GM19468 (cell line): ENCODE data around the gene NUCKS1.

ENCODE experiments used
- ATAC-seq: cut with Tn5 transposase; IDR thresholded peaks from one replicate; pipeline ENCODE4 v1.9.1; 2021; ENCODE audit warnings: mild to moderate bottlenecking, moderate library complexity, moderate number of reproducible peaks; ENCODE audit not compliant: unreplicated experiment; ENCODE audit errors: extremely low read depth

NUCKS1 gene, protein sequence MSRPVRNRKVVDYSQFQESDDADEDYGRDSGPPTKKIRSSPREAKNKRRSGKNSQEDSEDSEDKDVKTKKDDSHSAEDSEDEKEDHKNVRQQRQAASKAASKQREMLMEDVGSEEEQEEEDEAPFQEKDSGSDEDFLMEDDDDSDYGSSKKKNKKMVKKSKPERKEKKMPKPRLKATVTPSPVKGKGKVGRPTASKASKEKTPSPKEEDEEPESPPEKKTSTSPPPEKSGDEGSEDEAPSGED

DNA sequence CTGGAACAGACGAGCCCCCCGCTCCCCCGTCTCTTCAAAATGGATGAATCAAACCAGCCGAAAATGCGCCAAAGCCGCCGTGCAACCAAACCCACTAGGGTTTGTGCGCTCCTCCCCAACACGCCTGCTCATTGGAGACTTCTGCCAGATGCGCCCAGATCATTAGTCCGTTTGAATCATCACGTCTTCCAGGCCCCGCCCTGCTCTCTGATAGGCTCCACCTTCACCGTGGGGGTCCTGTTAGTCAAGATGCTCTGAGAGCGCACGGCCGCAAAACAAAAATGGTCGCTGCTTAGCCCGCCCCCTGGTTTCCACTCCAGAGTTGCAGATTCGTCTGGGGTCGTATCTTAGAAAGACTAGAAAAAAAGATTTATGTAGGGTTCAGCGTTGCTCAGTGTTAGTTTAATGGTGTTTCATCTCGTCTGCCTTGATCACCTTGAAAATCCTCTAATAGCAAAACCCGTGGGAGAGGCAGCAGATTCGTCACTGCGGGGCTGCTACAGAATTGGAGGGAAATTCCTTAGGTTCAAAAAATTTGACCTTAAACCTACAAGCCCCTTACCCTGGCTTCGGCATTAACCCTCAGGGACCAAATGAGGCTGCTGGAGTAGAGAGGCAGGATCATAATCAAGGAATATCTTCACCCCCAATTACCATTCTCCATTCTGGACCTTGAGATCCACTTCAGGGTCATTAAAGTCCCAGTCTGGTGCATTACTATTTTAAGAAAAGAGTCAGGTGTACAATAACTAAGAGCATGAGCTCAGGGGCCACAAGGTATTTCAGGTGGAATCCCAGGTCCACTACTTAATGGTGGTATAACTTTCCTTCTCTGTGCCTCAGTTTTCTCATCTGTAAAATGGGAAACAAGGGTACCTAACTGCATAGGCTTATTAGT, at the start of gene NUCKS1:
NUCKS1 (minus strand) TSS at position 45 of the 898 bp plus-strand sequence. CDS start 209 bp downstream, outside the sequence.
- ATAC-seq, result peak; percentile 52

- ATAC-seq, result no peak
Observed at GRCh38 chr1:205798577-205798976, 48.6 kb upstream of the NUCKS1 start.

DNA sequence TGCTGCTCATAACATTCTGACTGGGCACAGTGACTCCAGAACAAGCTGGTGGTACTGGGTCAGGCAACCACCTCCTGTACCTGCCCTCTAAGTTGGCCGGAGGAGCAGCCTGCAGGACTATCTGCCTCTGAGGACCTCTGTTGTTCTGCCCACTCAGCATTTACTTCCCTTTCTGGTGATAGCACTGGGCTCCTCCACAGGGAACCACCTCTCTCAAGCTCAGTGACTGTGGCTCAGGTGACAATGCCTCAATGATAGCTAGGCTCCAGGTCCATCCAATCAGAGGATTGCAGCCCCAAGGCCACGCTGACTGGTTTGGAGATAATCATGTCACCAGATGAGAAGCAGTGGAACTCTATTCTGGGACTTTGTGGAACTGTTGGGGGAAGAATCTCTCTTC, 47.2 kb upstream of the NUCKS1 start:
- ATAC-seq, result no peak

DNA sequence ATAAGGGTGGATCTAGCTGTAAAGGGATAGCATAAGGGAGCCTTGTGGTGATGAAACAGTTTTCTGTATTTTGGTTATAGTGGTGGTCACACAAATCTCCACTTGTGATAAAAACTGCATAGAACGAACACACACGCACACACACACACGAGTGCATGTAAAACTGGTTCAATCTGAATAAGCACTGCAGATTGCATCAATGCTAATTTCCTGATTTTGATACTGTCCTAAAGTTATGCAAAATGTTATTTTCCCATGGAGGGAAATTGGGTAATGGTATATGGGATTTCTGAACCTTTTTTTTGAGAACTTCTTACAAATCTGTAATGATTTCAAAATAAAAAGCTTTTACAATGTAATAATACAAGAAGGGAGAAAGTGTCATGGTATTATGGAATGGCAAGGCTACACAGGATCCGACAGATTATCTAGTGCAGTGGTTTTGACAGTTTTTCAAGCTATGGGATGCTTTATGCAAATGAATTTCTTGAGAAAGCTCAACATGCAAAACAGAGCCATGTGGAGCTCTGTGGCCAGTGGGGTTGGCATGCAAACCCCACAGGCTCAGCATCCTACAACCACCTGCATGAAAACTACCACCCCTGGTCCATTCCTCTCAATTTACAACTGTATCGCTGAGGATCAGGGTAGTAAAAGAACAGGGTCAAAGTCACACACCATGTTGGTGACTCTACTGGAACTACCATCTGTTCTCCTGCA, 44.2 kb upstream of the NUCKS1 start:
- peak; percentile 46 for ATAC-seq

GRCh38 chr1:205792961-205793673, 43.1 kb upstream of the NUCKS1 start:
- no peak for ATAC-seq

- ATAC-seq, result peak; percentile 14
Observed at GRCh38 chr1:205792481-205792881, 42.5 kb upstream of the NUCKS1 start.

DNA sequence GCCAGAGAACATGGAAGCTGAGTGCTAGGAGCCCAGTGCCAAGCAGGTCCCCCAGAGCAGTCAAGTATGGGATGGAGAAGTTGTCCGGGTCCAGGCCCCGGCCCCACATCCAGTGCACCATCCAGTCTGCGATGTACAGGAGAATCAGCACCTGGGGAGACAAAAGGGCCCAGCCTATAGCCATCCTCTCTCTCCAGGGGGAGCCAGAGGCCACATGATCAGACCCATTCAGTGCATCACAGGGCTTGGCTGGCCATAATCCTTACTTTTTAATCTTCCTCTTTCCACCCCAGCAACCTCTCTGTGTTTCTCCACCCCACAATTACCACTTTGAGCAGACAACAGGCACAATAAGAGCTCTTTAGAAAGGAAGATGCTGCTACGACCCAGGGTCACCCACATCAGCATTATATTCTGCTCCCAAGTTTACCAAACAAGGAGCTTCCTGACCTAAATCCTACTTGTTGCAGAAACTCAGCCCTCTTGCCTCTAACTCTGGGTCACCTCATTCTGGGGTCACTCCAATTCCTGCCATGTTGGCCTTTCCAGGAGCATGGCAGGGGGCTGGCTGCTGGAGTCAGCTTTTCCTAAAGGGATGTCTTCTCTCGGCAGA, 41.7 kb upstream of the NUCKS1 start:
- ATAC-seq, result no peak

DNA sequence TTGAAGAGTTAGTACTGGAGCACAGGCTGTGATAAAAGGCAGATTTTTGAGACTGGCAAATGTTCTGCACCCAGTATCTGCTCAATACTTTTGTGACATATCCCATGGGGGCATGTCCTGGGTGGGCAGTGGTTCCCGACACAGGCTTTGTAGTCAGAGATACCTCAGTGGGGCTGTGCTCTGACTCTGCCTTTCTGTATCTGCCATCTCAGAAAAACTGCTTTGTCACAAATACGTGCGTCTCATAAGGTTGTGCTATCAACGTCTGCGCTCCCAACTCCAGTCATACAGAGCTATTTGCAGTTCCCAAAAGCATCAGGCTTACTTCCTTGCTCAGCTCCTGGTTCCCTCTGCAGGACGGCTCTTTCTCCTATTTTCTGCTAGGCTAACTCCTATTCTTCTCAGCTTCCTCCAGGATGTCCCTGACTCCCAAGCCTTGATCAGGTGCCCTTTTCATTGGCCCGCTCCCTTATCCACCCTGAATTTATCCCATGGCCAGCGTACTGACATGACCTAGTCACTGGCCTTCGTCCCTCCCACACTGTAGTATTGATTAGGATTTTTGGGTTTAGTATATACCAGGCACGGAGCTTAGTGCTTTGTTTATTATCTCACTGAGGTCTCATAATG, 37.4 kb upstream of the NUCKS1 start:
- no peak for ATAC-seq

GRCh38 chr1:205786601-205787000, 36.6 kb upstream of the NUCKS1 start:
- no peak for ATAC-seq

GRCh38 chr1:205785446-205785845, 35.5 kb upstream of the NUCKS1 start:
- ATAC-seq, result no peak

GRCh38 chr1:205783904-205784303, 33.9 kb upstream of the NUCKS1 start:
- ATAC-seq, result no peak

- no peak for ATAC-seq
Observed at GRCh38 chr1:205783433-205783795, 33.4 kb upstream of the NUCKS1 start.

DNA sequence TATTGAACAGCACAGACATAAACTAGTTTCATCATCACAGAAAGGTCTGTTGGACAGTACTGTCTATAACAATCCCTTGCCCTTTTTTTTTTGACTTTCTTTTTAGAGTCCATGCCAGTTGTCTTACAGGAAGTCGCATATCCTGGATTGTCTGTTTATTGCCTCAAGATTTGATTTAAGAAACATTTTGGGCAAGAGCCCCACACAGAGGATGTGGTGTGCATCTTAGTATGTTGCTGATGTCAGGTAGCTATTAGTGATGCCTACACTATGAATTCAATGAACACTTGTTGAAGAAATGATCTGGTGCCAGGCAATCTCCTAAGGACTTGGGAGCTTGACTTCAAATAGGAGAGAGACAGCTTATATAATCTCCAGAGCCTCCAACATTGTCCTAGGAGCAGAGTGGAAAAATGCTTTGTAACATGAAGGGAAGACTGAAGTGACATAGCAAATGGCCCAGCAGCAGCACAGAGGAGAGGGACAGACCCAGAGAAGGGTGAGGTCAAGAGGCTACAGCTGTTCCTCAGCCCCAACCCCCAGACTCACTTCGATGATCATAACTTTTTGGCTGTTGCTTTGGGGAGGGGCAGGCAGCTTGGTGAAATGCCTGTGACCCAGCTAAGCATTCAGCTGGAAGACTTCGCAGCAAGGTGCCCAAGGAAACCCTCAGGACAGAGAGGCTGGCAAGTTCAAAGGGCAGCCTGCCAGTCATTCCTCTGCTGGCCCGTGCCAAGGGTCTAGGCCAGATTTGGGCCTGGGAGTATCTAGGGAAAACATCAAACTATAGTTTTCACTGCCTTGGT, 32.8 kb upstream of the NUCKS1 start:
- ATAC-seq, result no peak

GRCh38 chr1:205780335-205780734, 30.4 kb upstream of the NUCKS1 start:
- no peak for ATAC-seq

DNA sequence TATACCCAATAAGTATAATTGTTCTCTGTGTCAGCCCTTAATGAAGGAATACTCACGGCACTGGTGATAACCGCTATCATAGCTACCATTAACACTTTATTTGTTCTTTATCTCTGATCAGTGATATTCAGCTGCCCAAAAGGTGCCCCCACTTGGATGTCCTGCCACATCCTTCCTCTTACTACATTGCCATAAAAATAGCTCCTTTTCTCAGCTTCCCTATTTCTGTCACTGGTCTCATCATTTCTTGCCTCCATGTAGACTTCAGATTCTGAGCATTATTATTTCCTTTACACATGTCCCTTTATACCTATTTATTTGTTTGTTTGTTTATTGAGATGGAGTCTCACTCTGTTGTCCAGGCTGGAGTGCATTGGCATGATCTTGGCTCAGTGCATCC, 28.0 kb upstream of the NUCKS1 start:
- no peak for ATAC-seq

- ATAC-seq, result no peak
Observed at GRCh38 chr1:205775717-205776056, 25.7 kb upstream of the NUCKS1 start.

- ATAC-seq, result peak; percentile 41
Observed at GRCh38 chr1:205775015-205775716, 25.2 kb upstream of the NUCKS1 start, which contains the start of gene RAB29. Gene RAB29, minus strand, starts transcription at chr1:205775482. Its CDS starts 526 bp downstream, at chr1:205774956.
